NCI-H1105 (cell line): ENCODE results near the gene COL4A2.

Source experiments
- DNase-seq: peaks from one replicate; lab custom pipeline; 2025; lab: John Stamatoyannopoulos, UW

COL4A2 gene

DNA sequence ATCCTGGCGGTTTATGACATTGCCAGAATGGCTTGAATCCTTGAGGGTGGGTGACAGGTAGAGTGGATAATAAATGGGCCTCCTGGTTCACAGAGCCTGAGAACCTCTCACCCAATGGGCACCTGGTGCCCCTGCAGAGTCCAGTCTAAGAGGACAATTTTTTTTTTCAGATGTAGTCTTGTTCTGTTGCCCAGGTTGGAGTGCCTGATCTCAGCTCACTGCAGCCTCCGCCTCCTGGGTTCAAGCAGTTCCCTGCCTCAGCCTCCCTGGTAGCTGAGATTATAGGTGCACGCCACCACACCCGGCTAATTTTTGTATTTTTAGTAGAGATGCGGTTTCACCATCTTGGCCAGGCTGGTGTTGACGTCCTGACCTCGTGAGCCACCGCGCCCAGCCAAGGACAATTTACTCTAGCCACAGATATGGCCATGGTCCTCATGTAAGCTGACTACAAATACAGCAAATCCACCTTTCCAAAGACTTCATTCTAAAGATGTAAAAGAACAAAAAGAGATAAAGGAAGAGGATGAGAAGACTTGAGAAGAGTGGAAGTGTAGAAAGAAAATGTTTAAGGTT is 33.0 kb downstream of the COL4A2 start:
- DNase-seq = no peak

DNA sequence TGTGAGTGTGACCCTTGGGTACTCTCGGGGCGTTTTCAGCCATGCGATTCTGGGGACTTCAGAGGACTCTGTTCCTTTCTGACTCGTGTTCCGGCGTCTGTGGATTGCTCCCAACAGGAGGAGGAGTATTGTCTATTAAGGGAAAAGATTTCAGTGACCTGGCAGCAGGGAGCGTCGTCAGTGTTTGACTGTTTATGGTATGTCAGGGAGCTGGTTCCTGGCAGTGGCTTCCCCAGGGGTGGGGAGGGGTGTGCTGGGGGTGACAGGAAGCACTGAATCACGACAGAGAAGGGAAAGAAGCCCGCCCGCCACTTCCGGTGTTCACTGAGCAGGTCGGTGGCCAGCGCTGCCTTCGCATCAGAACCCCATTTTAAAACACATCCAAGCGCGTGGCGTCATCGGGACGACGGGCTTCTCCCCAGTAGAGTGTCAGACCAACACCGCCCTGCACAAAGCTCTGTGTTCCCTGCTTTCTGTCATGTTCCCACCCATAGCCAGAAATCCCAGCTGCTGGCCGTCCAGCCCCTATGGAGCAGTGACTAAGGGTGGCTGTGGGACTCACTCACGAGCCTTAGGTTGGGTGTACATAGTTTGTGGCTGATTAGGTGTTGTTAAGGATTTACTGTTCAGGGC is 33.8 kb downstream of the COL4A2 start:
- DNase-seq = no peak

DNA sequence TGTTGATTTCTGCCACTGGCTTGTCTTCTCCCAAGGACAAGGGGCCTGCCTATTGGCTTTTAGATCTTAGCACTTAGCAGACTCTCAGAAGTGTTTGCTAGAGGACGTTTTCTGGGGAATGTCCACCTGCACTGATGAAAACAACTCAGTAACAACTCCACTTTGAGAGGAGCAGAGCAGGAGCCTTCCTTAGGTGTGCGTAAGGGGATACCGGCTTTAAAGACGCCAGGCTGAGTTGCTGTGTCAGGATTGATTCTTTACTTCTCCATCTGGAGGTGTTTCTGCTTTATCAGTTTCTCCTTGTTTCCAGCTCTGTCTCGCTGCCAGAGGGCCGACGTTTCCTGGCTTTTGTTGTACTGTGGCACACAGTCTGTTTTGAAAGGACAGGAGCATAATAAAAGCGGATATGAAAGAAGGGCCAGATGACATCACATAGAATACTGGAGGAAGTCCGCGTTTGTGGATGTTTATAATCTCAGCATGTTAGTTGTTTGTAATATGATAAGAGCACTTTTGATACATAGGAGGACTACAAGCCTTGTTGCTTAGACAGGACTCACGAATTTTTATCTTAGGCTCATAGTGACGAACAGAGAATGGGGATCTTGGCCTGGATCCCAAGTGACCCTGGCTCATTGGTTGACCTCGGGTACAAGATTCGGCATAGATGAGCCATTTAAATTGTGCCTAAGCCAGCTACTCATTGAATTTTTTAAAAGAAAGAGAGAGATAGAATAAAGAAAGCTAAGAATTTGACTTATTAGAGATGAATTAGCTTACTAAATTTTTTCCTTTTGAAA is 34.6 kb downstream of the COL4A2 start:
- no peak for DNase-seq

DNA sequence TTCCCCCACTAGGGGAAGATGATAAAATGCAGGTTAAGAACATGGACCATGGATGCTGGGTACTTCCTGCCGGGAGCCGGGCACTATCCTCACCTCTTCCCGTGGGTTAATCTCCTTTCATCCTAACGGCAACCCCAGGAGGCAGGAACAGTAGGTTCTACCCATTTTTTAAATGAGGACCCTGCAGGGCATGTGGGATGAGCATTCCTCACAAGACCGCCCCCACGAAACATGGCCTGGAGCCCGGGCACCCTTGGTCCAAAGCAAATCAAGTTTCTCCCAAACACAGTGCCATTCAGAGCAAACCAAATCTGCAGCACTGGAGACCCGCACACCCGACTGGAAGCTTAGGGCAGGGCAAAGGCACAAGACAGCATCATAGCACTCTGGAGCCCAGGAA is 35.4 kb downstream of the COL4A2 start:
- no peak for DNase-seq

DNA sequence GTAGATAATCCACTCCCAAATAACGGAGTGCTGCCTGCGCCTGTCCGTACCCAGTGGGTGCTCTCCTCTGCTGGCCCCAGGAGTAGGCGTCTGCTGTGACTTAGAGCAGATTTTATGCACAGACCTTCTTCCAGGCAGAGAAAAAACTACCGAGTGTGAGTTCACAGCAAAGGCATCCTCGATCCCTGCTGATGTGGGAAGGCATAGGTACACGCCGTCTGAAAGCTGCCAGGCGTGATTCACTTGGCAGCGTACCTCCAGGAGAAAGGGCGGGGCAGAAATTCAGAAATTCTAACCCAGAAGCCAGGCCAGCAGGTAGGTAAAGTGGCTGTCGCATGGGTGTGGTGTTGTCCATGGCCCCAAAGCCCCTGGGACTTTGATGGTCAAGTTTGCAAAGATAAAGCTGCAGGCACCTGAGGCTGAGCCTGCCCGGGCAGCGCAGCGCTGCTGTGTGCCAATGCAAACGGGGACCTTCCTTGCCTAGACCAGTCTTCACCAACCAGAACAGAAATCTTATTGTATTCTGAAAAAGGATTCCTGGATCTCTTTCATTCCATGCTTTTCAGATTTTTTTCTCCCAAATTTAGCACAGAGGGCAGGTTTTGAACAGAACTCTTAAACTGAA is 36.3 kb downstream of the COL4A2 start:
- DNase-seq = no peak

DNA sequence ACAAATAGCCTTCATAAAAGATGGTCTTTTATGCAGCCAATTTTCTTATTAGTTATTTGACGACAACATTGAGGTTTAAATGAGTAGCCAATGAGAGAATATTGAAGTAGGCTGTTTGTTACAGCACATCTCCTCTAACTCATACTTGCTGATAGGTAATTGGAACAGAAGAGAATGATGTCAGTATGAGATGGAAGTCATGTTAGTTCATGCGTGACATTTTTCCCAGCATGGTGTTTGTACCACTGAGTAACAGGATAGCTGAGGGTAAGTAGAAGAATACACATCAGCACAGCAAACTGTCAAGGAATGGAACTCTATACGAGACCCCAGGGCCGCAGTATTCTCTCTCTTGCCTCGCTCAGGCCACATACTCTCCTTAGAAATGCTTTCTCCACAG is 37.2 kb downstream of the COL4A2 start:
- DNase-seq = no peak

DNA sequence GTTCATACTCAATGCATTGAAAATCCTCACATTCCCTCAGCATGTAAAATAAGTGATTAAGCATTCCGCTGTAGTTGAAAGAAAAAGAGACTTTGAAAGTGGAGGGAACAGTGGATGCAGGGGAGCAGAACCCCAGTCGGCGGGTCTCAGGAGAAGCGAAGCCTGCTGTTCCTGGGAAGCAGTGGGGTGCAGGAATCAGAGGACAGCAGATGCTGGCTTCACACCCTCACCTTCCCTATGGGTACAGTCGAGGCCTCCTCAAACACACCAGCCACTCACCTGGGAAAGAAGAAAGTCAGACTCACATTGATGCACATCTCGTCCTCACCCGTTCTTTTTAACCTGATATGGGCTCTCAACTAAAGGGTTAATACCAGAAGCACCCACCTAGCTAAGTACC is 38.2 kb downstream of the COL4A2 start:
- no peak for DNase-seq

DNA sequence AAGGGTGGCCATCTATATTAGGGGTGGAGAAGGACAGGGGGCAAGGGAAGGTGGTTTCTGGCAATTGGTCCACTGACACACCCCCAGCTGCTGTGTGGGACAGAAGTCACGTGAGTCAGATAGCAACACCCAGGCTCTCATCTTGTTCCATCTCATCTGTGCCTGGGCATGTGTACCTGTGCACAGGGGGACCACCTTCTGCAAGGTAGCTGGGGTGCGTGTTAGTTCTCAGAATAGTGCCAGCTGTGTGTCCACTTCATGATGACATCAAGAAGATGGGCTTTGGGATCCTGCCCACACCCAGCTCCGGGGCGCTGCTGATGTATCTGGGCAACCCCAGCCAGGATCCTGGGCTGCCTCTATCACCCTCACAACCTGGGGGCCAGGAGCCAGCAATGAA is 38.6 kb downstream of the COL4A2 start:
- no peak for DNase-seq

DNA sequence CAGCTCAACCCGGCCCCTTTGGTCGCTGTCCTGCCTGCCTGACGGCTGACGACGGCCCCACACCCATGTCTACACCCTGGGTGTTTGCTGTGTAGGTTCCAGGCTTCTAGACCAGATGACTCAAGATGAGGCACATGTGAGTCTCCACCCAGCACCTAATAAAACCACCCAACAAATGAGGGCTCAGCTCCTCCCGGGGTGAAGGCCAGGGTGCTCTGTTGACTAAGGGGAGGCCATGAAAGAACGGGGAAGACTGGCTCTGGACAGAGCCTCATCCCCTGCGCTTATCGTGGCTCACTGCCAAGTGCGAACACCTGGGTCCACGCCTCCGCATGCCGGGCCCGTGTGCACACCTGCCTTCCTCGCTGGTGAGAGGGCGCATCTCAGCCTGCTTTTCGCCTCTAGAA is 39.6 kb downstream of the COL4A2 start:
- peak; percentile 83 for DNase-seq

DNA sequence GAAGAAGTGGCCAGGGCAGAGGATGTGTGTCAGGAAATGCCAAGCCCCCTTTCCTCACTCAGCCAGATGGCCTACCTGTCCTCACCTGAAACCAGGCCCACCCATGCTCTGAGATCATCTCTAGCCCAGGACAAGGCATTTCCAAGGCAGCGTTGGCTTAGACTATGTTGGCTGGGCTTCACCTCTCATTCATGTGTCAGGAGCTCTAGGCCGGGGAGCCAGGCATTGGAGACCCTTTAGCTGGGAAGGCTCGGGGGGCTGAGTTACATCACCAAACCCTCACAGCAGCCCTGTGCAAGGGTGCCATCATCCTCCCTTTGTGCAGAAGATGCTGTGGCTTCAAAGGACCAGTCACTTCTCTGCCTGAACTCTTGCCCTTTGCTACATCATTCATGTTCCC is 40.0 kb downstream of the COL4A2 start:
- no peak for DNase-seq

DNA sequence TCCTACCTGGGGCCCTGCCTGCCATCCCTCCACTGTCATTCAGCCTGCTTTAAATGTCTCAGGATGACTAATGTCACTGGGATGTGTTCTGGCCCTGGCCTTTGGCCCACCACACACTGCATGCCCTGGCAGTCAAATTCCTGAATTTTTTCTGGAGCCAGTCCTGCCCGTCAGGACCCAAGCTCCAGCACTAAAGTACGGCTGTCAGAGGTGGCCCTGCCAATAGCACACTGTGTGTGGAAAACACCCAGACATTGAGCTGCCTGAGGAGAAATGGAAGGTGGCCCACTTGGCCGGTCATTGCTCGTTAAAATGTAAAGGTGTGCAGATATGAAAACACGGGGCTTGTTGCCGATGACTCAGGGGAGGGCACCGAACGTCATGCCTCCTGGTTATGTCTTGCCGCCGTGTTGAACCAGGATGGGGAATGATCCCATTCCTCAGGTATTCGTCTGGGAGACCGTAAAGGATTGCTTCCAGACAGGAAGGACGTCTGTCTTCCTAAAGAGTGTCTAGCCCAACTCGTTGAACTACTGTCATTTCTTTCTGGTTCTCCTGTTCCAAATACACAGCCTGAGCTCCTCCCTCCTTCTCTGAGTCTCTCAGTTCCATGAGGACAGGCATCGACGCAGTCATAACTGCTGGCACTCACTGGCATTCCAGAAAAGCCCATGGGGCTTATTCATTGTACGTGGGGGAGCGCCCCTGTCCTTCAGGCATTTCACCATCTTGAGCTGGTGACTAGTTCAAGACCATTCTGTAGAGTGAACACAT is 40.6 kb downstream of the COL4A2 start:
- no peak for DNase-seq

DNA sequence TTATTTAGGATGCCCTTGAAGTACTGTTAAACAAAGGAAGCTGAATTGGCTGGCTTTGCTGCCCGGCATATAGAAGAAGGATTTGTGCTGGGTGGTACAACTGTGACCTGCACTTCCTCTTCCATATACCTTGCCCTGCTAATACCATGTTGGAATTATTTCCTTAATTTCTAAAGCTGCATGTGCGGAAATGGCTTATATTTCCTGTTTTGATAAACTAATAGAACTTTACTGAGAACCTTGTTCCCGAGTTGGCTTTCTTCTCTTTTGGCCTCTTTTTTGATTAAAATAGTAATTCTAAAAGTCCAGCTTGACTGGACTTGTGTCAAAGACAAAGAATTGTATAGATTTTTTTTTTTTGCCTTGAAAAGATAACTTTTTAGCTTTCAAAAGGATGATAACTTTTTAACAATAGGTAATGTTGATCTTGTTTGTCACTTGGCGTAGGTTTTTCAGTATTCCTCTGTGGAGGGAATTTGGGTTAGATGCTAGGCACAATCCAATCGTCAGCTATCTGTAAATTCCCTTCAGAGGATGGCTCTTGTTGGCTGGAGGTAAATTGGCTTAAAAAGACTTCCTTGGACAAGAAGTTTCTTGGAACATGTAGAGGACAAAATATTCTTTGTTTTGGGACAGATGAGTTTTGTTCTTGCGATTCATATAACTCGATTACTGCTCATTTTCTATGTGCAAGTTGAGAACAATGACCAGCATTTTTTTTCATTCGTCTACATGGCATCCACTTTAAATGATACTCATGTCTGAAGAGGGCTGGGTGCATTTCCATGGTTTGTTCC is 41.4 kb downstream of the COL4A2 start:
- DNase-seq = no peak

DNA sequence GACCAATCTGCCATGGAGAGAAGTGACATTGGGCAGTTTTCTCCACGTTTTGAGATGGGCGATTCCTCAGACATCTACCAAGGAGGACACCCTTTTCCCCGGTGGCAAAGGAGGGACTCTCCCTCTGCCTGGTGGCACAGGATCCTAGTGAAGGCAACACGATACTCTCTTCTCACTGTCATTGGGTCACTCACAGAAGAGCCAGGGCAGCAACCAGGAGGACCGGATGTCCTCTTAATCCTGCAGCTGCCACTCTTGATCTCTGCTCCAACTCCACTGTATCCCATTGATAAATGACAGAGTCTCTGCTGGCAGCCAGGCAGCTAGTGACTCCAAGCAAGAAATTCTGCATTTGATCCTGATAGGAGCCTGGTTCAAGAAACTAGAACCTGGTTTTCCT is 42.2 kb downstream of the COL4A2 start:
- no peak for DNase-seq

DNA sequence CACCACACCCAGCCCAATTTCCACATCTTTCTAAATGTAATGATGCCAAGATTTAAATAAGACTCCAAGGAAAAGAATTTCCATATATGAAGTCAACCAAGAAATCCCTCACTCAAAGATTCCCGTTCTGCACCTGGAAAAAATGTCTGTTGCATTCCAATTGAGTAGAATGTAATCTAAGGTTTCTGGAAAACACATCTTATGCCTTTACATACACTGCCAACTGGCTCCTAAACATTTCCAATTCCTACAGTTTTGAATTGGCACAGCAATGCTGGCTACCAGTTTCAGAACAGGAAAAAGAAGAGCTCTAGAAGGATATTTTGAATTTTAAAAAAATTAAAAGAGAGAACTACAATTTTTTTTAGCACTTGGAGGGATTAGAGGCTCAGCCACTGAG is 43.0 kb downstream of the COL4A2 start:
- no peak for DNase-seq

DNA sequence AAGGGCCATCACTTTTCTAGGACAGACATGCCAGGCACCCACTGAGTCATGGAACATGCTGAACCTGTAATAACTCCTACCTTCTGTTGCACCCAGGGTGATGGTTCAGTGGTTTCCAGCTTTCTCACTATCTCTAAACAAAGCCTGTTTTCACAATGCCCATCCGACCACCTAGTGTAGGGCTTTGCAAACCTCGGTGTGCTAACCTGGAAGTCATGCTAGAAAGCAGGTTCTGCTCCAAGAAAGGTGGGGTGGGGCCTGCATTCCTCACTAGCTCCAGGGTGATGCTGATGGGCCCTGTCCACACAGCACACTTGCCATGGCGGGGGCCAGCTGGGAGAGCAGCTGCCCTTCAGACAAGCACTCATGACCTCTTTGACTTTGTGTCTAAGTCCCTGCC is 43.4 kb downstream of the COL4A2 start:
- no peak for DNase-seq

DNA sequence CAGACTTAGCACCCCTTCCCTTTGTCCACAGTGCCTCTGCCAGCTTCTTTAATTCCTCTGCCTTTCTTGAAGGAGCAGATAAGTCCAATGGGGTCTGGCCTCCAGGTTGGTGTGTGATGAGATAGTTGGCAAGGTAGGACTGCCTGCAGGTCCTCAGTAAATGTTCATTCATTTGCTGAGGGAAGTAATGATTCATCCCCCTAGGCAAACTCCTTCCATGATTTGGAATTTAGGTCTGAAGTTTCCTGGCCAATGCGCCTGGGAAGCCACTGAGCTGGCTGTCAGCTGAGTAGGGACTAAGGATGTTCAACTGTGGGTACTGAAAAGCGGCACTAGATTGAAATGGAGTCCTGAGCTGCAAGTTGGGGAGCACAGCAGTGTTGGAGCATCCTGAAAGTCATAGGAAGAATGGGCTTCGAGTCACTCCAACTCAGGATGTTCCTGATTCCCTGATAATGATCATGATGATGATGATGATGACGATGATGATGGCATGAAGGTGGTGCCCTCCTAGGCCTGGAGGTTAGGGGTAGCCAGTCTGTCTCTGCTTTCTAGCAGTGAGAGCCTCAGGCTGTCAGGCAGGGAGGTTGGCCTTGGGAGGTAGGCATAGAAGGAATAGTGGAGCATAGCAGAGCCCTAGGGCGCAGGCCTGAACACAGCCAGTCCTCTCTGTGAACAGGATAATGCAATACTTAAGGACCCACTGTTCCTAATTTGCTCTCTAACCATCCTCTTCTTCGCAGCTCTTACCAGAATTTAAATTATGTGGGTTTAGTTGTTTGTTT is 44.7 kb downstream of the COL4A2 start:
- no peak for DNase-seq

DNA sequence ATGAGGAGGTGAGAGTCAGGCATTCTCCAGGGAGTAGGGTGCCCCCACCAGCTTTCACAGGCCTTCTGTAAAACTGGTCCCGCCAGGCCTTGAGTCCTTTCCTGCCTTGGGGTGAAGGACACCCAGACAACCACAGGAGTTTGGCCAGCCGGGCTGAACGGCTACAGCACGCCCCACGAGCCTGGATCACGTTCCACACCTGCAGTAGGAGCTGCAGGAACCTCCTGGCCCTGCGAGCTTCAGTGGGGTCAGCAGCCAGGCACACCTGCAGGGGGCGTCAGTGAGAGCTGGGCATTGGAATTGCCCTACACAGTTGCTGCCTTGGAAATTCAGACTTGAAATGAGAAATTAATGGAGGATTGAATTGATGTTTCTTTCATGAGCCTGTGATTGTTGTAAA is 45.7 kb downstream of the COL4A2 start:
- DNase-seq = no peak

DNA sequence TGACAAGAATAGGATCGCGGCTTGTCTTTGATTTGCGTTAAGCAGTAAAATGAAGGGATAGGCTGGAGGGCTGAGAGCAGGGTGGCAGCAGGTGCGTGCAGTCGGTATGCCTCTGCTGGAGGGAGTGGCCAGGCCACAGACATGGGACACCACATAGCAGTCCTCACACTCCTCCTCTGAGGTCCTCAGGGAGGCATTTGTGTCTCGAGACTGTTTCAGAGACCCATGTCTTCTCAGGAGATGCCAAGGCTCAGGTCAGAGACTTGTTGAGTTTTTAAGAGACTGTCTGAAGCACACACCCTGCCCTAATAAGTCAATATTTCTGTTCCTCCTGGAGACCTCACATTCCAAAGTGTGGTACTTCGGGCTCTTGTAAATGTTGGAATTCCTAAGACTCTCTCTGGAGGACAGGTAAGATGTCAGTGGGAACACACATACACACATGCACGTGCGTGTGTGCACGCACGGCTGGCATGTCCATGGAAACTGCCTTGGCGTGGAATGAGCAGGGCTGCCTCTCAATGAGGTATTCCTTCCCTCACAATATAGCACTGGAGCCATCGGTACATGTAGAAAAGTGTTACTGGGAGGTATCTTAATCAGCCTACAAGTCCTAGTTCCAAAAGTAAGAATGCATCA is 46.4 kb downstream of the COL4A2 start:
- no peak for DNase-seq

DNA sequence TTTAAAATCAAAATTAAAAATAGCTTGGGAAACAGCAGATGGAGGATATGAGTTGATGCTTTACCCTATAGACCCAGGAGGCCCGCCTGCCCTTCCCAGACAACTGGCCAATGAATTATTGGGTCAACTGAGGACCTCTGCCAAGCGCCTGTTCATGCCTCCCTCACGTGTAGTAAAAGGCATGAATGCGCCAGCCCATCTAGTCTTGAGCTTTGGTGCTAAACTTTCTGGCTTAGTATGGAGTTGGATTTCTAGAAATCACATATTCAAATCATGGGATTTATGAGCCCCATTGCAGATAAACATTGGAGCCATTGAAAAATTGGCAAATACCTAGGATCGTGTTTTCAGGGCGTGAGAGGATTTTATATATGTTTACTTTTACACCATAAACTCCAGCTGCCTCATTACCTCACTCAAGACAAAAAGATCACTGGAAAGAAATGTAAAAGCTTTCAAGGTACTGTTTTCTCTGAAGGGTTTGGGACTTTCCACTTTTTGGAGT is 47.1 kb downstream of the COL4A2 start:
- no peak for DNase-seq
